RPMI8226 (cell line): ENCODE data around the gene SIDT2.
"Not testable (repeated sequence)": the region's sequence is repeated elsewhere in the genome, so short reads cannot be mapped to it uniquely, and the experiment has no call there.

Experiments
- DNase-seq: peaks from one replicate; pipeline ENCODE4 v3.0.0-alpha.2; 2015

SIDT2 gene

DNA sequence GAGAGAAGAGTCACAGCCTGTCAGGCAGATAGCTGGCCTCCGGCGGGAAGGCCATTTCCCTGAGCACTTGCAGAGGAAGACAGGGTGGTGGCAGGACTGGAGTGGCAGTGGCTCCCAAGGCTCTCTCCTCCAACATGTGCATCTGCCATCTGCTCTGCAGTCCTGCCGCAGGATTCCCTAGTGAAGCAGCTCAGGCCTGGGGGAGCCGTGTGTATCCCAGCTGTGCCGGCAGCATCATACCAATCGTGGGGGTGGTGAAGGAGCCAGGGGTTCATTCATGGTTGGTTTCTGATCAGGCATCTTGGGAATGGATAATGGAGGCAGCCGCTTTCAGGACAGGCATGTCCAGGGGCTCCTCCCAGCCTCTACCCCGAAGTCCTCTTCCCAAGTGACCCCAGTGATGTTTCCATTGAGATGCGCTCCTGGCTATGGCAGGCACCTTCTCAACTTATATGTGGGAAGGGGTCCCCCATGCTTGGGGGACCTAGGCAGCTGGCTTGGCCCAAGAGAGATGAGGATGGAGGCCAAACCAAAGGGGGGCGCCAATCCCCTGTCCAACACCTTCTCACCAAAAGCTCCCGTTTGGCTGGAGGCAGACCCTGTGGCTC, 26.8 kb downstream of the SIDT2 start:
- DNase-seq = no peak

DNA sequence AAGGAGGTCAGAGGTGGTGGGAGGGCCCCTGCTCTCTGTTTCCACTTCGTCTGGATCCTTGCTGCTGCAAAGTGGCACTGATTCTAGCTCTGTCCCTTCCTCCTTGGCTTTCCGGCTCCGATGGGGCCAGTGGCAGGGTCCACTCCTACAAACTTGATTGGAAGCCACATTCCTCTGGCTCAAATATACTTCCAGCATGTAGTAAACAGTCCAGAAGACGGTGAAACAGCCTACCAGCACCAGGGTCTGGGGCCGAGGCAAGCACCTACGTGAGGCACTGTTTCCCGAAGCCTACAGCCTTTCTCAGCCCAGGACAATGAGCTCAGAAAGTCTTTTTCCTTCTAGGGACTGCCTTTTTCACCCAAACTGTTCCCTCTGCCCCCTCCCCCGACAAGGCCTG, 27.6 kb downstream of the SIDT2 start:
- DNase-seq = not testable (repeated sequence)

DNA sequence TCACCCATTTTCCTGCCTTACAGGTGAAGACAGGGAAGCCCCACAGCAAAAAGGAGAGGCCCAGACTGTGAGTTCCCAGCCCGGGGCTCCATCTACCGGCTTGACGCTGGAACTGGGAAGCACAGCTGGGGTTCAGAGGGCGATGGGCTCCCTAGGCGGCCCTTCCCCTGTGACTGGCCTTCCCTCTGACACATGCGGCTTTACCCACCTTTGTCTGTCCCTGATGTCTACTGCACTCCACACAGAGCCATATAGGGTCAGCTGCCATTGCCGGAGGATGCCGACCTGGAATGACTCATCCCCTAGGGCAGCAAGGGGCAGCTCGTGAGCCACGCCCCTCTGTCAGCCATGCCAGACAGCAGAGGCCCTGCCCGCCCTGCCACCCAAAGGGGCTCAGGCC, 28.3 kb downstream of the SIDT2 start:
- not testable (repeated sequence) for DNase-seq

DNA sequence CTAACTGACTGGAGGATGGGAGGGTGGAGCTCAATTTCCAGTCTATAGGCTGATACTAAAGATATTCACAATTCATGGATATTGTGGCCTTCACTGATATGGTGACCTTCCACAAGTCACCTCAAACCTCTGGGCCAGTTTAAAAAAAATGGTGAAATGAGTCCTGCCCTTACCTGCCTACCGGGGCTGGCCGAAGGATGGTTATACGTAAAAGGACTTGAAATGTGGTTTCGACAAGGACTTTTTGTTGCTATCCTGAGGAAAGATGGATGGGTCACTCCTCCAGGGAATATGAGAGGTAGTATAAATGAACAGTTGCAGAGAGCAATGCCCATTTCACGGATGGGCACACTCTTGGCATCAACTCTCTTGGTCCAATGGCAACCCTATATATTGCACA, 28.9 kb downstream of the SIDT2 start:
- DNase-seq = not testable (repeated sequence)

DNA sequence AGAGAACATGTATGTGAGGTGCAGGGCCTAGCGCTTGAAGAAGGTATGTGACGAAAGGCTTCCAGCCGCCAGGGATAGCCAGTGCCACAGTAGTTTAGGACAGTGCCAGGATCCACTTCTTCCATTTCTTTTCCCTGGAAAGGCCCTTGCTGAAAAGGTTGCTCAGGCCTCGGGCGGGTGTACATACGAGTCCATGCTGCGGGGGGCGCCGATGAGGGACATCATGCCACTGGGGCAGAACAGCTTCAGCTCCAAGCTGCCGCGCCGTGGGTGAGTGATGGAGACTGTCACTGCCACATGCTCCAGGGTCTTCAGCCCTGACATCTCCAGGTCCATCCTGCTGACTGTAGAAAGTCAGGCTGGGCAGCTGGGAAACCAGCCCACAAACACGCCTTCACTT, 30.2 kb downstream of the SIDT2 start:
- not testable (repeated sequence) for DNase-seq

DNA sequence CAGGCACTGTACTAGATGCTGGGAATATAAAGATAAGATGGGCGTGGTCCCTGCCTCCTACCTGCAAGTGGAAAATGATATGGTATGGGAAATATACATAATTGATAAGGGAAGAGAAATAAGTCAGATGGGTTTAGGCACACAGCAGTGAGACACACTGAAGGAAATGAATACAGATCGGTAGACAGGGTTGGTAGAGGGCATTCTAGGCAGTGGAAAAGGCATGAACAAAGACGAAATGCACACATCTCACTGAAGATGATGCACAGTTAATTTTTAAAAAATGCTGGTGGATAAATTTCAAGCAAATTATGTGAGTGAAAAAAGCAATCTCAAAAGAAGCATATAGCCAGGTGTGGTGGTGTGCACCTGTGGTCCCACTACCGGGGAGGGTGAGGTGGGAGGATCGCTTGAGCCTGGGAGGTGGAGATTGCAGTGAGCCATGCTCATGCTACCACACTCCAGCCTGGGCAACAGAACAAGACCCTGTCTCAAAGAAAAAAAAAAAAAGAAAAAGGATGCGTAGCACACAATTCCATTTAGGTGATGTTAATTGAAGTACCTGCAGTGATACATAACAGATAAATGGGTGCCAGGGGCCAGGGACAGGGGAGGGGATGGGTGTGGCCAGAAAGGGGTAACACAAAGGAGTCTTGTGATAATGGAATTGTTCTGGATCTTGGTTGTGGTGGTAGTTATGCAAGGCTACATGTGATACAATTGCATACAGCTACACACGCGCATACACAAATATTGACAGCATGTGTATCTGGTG, 31.0 kb downstream of the SIDT2 start:
- DNase-seq = not testable (repeated sequence)

DNA sequence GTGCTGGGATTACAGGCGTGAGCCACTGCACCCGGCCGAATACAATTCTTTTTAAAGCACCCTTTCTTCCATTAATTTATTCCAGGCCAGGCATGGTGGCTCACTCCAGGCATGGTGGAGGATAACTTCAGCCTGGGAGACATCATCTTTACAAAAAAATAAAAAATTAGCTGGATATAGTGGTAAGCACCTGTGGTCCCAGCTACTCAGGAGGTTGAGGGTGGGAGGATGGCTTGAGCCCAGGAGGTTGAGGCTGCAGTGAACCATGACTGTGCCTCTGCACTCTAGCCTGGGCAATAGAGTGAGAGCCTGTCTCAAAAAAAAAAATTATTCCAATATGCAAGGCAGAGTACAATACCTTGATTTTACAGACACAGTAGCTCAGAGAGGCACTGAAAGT, 32.1 kb downstream of the SIDT2 start:
- DNase-seq = no peak

DNA sequence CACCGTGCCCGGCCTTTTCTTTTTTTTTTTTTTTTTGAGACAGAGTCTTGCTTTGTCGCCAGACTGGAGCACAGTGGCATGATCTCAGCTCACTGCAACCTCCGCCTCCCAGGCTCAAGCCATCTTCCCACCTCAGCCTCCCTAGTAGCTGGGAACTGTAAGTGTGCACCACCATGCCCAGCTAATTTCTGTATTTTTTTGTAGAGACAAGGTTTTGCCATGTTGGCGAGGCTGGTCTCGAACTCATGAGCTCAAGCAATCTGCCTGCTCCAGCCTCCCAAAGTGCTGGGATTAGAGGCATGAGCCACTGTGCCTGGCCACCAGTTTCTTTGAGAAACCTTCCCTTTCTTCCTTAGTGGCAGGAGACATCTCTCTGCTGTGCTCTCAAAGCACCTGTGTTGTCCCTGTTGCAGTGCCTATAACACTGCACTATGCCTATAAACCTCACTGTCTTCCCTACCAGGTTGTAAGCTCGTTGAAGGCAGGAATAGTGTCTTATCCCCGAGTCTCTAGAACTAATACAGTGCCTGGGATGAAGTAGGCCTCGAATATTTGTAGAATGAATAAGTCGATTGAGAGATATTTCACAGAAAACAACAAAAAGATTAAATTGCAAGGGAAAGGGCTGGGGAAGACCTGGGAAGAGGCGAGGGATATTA, 34.3 kb downstream of the SIDT2 start:
- no peak for DNase-seq

DNA sequence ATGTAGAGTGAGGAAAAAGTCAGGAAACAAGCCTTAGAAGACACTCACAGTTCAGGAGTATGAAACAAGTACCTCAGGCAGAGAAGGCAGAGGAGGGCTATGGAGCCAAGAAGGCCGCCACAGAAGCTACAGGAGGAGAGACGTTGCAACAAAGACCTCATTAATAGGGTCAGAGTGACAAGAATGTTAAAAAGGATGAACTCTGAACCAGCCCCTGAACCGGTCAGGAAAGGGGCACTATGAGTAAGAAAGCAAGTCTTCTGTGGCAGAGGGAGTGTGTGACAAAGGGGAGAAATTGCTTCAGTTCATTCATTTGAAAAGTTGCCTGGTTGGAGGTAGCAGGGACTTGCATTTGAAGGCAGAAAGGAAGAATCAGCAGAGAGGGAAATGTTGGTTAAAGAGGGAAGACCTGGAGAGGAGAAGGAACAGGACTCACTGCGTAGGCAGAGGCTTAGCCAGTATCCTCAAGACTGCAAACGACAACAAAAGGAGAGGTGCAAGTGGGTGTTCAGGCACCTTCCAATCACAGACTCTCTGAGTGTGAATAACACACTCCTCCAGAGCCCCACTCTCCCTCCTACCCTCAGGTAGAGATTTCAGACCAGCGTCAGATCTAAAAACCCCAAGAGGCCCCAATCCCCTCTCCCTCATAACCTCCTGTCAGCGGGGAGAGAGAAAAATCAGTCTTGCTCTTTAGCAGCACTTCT, 36.0 kb downstream of the SIDT2 start:
- no peak for DNase-seq

DNA sequence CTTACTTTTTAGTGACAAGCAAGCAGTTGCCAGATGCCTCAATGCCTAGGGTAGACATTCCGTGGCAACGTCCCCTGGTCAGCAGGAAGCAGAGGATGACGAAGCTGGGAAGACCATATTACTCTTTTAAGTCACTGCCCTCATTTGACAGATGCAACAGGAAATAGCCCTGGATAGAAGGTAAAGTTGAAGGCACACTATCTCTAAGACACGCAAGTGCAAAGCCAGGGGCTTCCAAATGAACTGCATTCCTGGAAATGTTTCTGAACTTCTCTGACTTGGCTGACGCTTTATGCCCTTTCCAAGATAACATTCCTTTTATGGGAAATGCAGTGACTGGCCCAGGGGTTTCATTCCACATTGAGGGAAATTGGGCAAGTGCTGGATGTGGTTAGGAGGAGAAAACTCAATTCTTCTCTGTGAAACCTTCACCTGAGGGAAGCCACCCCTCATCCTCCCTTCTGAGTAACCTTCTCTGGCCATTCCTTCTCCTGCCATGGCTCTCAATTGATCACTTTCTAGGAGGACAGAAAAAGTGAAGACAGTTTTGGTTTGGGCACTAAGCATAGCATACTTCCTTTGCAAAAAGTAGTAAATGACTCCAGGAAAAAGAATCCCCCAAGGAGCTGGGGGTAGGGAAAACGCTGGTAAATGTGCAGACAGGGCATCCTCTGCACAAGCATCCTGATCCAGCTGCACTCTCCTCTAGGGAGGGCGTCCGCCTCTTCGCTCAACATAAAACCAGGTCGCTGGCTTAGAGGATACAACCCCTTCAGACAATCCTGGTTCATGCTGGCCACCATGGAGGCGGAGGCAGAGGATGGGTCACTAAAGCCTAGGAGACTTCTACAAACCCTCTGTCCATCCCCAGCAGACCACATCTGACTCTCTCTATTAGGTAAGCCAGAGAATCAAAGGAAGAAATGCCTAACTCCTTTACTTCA, 38.9 kb downstream of the SIDT2 start:
- DNase-seq = no peak

DNA sequence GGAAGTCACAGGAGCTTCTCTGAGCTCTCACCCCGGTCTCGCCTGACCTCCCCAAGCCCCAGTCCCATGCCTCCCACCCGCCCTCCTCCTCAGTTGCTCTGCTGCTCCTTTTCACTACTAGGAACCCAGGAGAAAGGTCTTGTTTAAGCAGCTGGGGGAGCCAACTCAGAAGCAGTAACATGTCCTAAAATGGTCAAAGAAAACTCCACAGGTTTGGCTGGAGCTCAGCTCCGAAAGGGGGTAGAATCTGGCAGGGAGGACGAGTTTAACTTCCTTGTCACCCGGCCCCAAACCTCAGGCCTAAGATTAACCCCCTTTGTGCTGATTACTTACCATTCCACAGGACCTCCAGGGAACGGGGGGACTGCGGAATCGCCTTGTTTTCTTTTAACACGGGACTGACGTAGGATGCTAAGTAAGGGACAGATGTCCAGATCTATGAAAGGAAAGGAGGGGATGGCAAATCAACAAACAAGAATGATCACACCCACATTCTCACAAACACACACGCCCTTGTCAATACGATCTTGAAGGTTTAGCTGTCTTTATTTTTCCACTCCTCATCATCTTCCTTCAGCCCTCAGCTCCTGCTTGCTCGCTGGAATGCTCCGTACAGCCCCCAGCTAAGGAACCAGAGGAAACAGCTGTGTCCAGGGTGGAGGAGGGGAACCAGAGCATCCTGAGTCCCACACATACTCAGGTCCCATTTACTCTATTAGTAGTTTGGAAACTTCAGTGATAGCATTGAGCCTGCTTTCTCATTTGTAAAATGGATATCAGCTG, 39.8 kb downstream of the SIDT2 start:
- no peak for DNase-seq

DNA sequence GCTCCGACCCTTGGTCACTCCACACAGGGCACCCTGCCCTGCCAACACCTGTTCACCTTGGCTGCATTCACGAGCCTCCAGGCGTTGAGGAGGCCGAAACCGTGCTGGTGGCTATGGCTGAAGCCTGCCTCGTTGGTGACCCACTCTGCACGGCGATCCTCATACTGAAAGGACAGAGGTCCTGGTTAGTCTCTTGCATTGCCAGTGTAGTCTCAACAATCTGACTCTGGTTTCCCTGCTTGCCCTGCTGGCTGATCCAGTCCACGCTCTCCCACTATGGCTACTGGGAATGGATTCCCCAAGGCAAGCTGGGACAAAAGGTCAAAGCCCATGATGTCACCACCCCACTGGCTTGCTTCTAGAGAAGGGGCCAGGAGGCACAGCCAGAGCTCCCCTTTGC, 40.5 kb downstream of the SIDT2 start:
- DNase-seq = no peak

DNA sequence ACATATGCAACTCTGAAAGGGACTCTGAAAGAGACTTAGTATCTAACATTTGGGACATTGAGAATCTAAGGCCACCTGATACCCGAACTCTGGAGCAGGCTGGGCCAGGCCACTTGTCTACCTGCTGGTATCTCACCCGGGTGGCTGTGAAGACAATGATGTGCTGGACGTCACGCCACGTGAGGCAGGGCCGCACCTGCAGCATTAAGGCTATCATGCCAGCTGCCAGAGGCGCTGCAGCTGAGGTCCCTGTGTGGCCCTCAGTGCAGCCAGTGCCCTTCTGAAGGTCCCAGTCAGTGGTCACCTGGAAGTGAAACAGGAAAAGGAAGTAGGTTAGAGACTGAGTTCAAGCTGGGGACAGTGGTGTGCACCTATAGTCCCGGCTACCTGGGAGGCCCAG, 40.9 kb downstream of the SIDT2 start:
- no peak for DNase-seq

DNA sequence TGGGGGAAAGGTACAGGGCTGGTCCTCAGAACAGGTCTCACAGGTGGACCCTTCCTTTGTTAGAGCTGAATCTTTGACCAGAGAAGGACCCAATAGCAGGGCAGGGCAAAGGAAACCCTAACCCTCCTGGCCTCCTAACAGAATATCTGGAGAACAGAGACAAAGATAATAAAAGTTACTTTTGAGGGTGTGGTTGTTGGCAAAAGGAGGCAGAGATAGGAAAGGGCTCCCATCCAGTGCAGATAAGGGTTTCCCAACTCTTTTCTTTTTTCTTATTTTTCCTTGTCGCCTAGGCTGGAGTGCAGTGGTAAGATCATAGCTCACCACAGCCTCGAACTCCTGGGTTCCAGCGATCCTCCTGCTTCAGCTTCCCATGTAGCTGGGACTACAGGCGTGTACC, 41.5 kb downstream of the SIDT2 start:
- no peak for DNase-seq

DNA sequence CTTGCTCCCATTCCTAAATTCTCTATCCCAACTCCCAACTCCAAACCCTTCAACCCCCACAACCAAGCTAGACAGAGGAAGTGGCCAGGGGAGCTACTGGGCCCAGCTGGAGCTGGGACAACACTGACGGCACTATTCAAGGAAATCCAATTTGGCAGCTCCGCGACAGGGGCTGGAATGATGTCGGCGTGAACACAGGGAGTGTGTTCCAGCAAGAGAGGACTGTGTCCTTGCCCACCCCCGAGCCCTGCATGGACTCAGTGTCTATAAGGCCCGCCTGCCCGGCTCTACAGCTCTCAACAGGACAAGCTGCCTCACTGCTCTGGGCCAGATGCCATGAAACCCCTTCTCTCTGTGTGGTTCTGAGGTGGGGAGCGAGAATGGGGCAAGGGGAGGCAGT, 42.0 kb downstream of the SIDT2 start:
- no peak for DNase-seq

DNA sequence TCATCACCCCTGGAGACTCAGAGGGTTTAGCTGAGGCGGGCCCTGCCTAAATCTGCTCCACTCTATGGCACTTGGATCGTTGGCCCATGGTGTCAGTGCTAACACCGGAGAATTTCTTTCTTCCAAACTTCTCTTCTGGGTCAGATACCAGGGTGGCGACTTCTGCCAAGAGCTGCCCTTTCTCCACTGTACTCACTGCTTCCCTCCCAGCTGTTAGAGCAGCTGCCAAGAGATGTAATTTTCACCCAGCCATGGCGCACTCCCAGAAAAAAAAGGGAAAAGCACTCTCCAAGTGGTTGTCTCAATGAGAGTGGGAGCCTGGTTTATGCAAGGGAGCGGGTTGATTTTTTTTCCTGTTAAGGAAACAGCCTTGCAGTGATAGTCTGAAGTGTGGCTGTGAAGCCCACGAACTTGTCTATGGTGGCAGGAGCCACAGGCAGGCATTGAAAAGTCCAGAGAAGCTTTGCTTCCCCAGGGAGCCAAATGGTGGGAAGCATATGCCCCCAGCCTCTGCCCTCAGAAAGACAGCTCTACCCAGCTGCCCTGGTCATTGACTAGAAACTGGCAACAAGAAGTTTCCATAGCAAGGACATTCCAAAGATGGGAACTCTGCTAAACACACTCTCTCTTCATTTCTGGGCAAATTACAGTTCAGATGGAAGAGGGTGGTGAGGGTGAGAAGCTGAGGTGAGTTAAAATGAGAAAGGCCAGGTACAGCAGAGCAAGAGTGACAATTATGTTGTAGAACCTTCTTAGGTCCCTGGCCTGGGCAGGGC, 42.6 kb downstream of the SIDT2 start:
- no peak for DNase-seq

DNA sequence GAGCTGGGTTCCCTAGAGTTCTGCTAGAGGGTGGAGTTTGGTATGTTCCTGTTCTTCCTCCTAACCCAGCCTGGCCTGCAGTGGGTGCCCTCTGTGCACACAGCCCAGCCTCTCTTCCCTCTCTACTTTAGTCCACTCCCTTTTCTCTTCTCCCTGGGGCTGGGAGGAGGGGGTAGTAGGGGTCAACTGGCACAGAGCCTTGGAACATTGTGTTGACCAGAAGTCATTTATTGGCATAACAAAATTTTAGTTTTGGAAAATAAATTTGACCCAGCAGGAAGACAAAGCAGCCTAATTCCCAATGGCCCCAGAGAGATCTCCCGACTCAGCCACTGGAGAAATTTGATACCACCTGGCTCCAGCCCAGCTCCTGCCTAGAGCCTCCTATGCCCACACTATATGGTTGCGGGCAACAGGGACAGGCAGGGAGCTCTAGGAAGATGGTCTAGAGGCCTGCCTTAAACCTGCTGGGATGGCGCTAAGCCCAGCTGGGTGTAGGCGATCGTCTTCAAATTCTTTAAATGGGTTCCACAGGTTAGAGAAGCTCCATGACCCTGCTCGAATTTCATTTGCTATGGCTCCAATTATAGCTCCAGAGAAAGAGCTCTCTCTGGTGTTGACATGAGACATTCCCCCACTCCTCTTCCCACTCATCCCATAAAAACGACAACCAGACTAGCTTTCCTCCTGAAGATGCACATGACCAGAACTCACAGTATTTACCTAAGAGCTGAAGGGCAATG, 43.4 kb downstream of the SIDT2 start:
- no peak for DNase-seq

DNA sequence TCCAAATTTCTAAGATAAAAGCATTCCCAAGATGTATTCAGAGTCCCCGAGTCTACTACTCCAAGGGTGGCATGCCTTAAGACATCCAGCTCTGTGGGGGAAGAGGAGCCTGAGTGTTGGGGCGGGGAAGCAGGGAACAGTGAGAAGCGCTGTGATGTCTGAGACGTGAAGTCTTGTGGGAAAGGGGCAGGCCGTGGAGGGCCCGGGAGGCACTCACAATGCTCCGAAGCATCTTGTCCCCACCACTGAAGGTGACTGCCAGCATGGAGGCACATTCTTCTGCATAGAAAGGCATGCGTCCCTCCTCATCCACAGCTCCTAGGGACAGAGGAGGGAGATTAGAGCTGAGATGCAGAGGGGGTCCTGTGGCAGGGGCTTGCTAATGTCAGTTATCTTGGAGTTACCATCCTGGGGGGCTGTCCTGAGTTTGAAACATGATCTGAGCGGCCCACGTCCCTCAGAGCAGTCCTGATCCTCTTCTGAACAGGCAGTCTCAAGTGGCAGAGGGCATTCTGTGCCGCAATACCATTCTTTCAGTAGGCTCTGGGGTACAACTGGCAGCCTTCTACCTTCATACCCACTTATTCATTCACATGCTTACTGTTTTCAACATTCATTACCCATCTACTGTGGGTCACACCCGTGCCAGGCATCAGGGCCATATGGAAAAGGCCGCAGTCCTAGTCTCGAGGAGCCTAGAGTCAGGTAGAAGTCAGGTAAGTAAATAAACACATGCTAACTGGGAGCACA, 44.6 kb downstream of the SIDT2 start:
- DNase-seq = no peak
